ENCODE data around the gene NUDT16. TPM values are rescaled to one million over a fixed set of nuclear protein-coding genes. Genes with fewer than 3 reads are reported as not detected.
"Not testable (repeated sequence)": the region's sequence is repeated elsewhere in the genome, so short reads cannot be mapped to it uniquely, and the experiment has no call there.

The NUDT16 gene
- total RNA-seq, 2 experiments from 2014 or later, result 7.6 to 8.4 TPM

- CTCF ChIA-PET, result interaction anchor here (0.5 kb wide), 1 partner anchor 71 kb away, joined by 3 read pairs; no protein-coding TSS in a partner anchor
These were observed 641 bp upstream of the NUDT16 start for GRCh38 chr3:131380821-131381444.

GRCh38 chr3:131386429-131387165 is 5.0 kb downstream of the NUDT16 start:
- CTCF ChIA-PET, result no interaction called here
- POLR2A ChIA-PET, result no interaction called here

More at GRCh38 chr3:131380821-131381444, 641 bp upstream of the NUDT16 start:
- POLR2A ChIA-PET, result not testable (repeated sequence)

- ChIA-PET POLR2A (no interaction called here), CTCF (no interaction called here)
These were observed 6.4 kb downstream of the NUDT16 start for GRCh38 chr3:131387796-131388489.

GRCh38 chr3:131388490-131388799 is 6.9 kb downstream of the NUDT16 start:
- ChIA-PET CTCF (no interaction called here), POLR2A (no interaction called here)

GRCh38 chr3:131390331-131390730 is 8.8 kb downstream of the NUDT16 start:
- CTCF ChIA-PET, result no interaction called here
- POLR2A ChIA-PET, result no interaction called here

DNA sequence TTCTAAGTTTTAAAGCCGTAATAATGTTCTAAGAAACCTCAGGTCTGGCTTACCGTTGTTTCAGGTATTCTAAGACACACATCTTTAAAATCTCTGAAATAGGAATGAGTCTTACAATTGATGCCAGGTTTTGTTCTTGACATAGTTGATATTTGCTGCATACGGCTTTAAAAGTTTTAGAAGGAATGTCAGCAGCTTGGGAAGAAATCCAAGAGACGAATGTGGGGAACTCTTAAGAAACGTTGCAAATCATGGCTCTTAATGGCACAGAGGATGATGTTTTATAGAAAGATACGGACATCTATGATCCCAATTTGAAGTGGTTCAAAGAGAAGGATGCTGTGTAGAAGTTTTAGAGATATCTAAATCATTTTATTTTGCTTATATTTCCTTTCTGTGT is 11.5 kb downstream of the NUDT16 start:
- ChIA-PET CTCF (no interaction called here), POLR2A (no interaction called here)

DNA sequence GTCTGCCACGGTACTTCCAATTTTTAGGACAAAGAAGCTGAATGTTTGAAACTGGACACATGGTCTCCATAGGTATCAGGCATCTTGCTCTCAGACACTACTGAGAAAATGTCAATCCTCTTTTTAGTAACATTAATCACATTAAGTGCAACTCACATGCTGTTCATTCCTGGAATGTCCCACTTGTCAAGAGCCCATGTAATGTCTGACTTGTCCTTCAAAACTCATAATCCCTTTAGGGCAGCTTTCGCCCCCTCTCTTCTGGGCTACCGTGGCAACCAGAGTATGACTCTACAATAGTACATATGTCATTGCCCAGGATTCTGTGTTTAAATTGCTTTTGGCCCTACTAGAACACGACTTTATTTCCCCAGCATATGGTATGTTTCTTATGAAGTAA is 12.3 kb downstream of the NUDT16 start:
- CTCF ChIA-PET, result no interaction called here

DNA sequence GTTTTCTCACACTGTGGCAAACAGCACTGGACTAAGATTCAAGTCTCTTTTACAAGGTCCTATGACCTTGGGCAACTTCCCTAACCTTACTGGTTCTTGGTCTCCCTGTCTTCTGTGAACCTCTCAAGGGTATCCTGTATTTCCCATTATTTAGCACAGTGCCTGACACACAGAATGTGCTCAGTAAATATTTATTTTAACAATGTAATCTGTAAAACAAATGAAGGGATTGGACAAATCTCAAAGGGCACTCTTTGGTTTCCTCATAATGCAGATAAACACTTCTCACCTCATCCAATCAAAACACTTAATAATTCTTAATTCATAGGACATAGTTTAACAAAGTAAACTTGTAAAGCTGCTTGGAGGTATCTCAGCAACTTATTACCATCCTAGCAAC is 12.8 kb downstream of the NUDT16 start:
- CTCF ChIA-PET, result no interaction called here
- POLR2A ChIA-PET, result no interaction called here

More for the DNA sequence above, 12.3 kb downstream of the NUDT16 start:
- POLR2A ChIA-PET, result no interaction called here

DNA sequence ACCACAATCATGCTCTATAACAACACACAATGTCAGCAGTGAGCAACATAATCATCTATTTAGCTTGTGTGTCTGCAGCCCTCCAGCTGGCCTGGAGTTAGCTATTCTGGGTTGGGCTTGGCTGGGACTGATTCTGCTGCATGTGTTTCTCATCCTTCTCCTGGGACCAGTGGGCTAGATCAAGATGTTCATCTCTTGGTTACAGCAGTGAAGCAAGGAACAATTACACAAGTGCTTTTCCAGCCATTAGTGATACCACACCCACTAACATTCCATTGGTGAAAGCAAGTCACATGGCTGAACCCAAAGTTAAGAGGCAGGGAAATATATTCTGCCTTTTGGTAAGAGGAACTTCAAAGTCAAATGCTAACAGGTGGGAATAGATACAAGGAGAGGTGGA is 14.6 kb downstream of the NUDT16 start:
- CTCF ChIA-PET, result no interaction called here
- POLR2A ChIA-PET, result no interaction called here

DNA sequence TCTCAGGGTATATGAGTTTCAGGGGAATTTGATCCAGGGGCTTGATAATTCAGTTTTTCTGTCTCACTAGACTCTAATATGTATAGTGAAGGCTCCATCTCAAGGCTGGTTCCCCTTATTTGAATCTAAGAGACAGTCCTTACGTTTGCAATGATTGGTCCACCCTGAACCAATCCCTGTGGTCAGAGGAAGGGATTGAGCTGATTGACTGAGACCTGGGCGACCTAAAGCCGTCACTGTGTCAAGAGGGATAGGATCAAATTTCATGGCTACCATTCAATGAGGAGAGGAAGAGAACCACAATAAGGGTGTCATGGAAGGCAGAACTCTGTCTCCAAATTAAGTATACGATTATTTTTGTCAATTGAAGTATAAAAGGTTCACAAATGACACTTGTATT is 16.3 kb downstream of the NUDT16 start:
- ChIA-PET POLR2A (no interaction called here), CTCF (no interaction called here)

GRCh38 chr3:131401978-131402377 is 20.4 kb downstream of the NUDT16 start:
- CTCF ChIA-PET, result interaction anchor here (0.6 kb wide), 1 partner anchor 814 kb away, joined by 3 read pairs; no protein-coding TSS in a partner anchor
- POLR2A ChIA-PET, result no interaction called here

DNA sequence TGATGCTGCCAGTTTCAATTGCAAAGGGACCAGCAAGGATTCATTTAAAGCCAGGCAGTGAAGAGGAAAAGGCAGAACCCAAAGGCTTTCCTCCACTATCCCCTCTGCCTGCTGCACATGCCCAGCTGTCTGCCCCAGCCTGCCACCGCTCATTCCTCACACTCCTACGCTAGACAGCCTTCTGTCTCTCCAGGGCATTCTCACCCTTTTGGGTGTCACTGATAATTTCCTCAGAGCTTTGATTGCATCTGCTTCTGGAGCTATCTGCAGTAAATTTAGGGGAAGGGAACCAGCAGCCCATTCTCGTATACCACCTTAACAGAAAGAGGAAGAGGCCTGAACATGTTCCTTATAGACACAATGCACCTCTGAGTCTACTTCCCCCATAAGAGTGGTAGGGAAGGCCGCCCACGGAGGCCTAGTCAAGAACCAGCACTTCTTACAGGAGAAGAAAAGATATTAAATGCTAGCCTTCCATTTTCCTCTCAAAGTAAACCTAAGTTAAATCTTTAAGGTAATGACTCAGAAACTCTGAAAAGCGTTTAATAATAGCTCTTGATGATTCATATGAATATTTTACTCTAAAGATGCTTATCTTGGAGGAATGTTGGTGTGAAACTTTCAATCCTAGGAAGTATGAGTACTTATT is 20.9 kb downstream of the NUDT16 start:
- ChIA-PET POLR2A (no interaction called here), CTCF (no interaction called here)

DNA sequence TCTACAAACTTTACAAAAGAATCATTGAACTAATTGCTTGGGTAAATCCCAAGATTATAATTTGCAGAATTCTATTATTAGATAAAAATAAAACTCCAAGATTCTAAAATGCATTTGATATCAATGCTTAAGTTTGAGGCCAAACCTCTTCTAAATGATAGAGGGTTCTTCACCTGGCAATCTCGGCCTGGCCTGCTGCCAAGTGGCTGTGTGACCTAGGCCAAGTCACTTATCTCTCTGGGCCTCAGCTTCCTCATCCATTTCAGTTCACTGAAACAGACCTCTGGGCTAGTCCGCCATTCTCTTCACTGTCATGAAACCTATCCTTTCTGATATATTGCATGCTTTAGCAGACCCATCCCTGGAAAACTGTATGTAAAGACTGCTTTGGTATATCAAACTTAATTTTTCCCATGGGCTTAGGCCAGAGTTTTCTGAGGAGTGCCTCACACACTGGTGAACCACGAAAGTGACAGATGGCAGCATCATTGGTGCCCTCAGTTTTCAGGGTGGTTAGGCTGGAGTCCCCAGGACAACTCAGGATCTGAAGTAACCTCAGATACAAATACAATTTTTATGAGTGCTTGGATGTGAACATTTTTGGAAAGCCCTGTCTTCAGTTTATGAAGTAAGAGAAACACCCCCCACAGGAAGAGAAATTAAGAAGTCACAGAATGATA is 21.8 kb downstream of the NUDT16 start:
- CTCF ChIA-PET, result no interaction called here
- POLR2A ChIA-PET, result no interaction called here

DNA sequence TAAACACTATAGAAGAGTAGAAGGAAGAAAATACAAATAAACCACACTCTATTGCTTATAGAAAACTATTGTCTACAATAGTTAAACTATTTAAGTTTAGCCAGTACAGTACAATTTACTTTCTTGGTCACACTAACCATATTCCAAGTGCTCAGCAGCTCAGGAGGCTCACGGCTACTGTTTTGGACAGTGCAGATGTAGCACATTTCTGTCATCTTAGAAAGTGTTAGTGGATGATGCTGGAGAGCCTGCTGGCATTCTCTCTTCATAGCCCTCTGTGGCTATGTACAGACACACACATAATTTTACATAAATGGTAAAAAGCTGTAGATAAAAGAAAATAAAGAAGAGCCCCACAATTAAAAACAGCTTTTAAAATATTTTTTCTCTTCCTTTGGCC is 23.8 kb downstream of the NUDT16 start:
- POLR2A ChIA-PET, result no interaction called here
- CTCF ChIA-PET, result no interaction called here

DNA sequence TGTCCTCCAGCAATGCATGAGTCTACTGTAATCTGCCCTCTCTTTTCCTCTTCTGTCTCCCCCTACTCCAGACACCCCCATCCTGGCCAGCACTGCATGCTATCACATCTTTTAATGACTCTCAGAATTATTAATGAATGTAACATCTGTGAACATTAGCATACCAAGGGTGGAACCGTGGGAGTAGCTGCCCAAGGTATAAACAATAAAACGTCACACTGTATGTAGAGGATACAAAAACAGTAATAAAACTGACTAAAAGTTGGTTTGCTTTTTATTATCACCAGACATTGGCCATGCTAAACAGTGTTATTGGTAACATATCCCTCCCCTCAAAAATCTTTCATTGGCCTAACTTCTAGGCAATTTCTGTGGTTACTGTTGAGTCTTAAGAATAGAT is 24.7 kb downstream of the NUDT16 start:
- ChIA-PET POLR2A (no interaction called here), CTCF (no interaction called here)

DNA sequence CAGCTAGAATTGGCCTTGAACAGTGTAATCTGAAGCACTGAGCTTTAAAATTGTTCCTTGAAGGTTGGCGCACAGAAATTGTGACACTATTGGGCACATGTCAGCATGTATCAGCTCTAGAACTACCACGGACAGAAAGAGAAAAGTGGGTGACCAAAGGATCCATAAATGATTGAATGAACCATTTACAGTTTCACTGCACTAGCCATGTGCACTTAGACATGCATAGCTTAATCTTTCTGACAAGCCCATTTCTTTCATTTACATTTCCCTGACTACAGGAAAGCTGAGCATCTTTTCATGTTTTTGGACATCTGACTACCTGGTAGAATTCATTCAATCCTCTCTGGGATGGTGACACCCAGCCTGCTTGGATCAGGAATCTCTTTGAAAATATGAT is 36.2 kb downstream of the NUDT16 start:
- CTCF ChIA-PET, result no interaction called here
- POLR2A ChIA-PET, result no interaction called here

- POLR2A ChIA-PET, result no interaction called here
These were observed 39.7 kb downstream of the NUDT16 start for GRCh38 chr3:131421301-131421700.

DNA sequence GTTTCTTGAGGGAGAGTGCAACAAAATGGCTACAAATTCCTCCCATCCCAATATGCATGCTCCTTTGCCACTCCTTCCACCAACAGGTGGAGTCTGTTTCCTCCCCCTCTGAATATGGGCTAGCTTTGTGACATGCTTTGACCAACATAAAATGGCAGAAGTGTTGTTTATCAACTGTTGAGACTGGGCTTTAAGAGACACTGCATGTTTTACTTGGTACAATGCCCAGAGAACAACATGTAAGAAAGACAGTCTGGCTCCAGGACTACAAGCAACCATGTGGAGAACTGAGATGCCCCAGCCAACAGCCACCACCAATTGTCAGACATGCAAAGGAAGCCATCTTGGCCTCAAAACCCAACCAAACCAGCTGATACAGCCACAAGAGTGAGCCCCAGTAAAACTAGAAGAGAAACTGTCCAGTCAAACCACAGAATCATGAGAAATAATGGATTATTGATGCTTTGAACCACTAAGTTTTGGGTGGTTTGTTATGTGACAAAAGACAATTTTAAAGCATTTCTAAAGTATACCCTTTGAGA is 40.5 kb downstream of the NUDT16 start:
- ChIA-PET POLR2A (no interaction called here), CTCF (no interaction called here)

More at GRCh38 chr3:131421301-131421700, 39.7 kb downstream of the NUDT16 start:
- CTCF ChIA-PET, result no interaction called here

DNA sequence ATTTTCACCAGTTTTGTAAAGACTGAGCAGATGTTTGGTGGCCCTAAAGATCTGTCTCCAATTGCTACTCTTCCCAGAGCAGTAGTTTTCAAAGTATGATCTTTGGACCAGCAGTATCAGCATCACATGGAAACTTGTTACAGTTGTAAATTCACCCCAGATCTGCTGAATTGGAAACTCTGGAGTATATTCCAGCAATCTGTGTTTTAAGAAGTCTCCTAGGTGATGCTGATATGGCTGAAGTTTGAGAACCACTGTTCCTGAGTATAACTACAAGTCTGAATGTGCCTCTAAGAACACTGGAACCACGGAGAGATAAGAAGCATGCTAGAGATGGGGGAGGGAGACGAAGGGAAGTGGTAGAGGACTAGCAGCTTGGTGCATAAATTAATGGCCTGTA is 45.7 kb downstream of the NUDT16 start:
- ChIA-PET CTCF (no interaction called here), POLR2A (no interaction called here)

DNA sequence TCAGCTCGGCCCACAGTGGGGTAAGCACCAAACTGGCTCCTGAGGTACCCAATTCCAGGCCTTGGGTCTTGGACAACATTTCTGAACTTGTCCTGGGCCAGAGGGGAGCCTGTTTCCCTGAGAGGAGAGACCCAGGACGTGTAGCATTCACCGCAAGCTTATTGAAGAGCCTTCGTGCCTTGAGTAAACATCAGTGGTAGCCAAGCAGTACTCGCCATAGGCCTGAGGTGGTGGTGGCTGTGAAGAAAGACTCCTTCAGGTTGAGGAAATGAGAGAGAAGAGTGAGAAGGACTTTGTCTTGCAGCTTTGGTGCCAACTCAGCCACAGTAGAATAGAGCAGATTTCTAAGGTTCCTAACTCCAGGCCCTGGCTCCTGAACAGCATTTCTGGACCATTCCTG is 50.2 kb downstream of the NUDT16 start:
- CTCF ChIA-PET, result no interaction called here
- POLR2A ChIA-PET, result no interaction called here

Measured in activated CD8-positive, alpha-beta memory T cell treated with anti-CD3 and anti-CD28 coated beads for 36 hours (primary cell).